GM19324 (cell line): ENCODE results near the gene TSPAN5.

Experiments used
- ATAC-seq: cut with Tn5 transposase; IDR thresholded peaks from one replicate; pipeline ENCODE4 v1.9.1; 2021; ENCODE audit warnings: mild to moderate bottlenecking, moderate library complexity; ENCODE audit not compliant: unreplicated experiment, low FRiP score

Gene TSPAN5

DNA sequence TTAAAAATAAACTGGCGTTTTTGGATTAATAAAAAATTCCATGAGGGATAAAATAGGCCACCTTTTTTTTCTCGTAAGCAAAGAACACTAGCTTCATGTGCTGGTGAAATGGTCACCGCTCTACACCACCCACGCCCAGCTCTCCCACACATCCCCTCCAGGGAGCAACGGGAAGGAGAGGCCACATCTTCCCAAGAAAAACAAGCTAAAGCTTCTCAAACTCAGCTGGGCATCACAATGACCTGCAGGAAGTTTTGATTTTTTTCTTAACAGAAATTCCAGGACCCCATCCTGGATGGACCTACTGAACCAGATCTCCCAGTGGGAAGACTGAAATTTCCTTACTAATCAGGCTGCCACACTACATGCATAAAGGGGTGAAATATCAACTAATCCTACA, 9.8 kb downstream of the TSPAN5 start:
- no peak for ATAC-seq

DNA sequence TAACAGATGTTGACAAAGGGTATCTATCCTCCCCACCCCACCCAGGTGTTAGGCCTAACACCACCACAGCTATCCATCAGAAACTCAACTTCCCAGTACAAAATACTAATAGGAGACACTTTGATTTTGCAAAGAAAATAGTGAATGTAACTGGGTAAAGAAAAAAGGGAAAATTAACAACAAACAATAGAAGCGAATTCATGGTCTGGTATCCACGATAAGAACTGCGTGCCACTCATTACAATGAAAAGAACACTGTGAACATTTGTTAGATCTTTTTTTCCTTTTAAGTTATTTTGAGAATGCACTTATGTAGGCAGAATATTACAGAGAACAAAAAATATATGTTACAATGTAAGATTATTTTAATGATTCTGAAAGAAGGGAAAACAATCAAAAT, 12.0 kb downstream of the TSPAN5 start:
- ATAC-seq = no peak

DNA sequence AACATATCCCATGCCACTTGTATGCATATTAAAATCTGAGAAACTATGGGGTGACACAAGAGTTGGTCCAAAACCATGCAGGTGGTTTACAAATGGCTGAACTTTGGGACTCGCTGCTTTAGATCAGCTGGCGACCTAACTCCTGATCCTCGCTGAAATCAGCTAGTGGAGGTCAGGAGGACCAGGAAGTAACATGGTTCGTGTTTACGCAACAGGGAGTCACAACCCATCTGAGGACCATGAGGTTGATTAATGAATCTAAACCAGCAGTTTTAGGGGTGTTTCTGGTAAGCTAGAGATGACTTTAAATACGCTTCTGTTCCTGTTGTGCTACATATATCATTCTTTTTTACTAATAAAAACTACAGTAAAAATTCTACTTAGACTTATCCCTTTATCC, 12.9 kb downstream of the TSPAN5 start:
- no peak for ATAC-seq

DNA sequence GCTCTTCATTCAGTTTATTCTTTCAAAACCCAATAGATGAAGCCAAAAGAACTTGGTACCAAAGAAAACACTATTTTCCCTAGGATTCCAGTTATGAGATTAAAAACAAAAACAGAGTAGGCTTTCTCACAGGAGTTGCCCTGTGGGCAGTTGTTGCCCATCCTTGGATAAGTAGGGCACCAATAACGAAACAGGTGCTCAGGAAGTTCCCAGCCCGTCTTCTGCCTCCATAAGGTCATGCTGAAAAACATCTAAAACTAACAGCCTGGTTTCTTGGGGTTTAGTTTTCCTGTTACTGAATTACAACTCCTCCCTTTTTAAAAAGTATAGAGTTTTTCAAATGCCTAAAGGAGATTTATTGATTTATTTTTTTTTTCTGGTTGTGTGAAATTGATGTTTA, 14.7 kb downstream of the TSPAN5 start:
- no peak for ATAC-seq

DNA sequence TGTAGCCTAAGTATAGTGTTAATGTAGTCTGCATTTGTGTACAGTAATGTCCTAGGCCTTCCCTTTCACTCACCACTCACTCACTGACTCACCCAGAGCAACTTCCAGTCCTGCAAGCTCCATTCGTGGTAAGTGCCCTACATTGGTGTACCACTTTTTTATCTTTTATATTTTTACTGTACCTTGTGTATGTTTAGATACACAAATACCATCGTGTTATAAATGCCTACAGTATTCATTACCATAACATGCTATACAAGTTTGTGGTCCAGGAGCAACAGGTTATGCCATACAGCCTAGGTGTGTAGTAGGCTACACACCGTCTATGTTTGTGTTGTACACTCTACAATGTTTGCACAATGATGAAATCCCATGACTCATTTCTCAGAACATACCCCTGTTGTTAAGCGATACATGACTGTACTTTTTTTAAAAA, 15.4 kb downstream of the TSPAN5 start:
- ATAC-seq = no peak

DNA sequence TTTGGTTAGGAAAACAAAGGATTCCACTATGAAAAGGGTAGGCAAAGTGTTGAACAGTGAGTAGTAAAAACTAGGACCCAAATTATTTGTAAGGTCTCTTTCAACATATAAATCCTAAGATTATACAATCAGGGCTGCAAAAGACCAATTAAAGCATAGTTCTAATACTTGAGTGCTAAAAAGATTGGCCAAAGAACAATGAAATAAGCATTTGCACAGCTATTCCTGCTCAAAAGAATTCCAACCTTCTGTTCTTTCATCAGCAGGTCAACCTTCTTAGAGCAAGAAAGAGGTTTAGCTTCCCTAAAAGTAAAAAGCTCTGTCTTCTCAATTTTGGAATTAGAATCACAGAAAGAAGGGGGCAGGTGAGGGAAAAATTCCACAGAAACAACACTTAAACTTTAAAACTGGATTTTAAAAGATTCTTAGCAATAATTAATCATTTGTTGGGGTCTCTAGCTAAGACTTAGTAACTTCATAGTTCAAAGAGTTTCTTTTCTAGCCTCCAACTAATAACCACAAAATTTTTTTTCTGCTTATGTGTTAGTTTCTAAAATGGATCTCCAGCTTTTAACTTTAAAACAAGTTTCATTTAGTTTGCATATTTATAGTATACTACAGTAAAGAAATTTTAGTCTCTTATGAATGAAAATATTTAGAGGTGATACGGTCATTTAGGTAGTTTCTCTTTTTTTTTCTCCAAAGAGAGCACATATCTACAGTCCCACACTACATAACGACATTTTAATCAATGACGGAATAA, 16.3 kb downstream of the TSPAN5 start:
- ATAC-seq = no peak

DNA sequence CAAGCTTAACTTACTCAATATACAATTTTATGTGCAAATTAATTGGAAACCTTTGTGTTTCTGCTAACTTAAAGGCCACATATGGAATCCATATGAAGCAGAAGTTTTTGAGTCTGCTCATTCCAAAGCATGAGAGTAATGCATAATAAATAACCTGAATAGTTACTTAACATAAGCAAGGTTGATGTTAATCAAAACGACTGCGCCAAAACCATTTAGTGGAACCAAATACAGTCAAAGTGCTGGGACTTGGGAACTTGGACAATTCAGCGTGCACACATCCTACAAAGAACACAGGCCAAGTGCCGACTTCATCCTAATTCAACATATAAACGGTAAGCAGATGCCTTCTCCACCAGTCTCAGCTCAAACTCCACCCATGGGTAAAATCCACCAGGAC, 17.0 kb downstream of the TSPAN5 start:
- ATAC-seq = no peak

DNA sequence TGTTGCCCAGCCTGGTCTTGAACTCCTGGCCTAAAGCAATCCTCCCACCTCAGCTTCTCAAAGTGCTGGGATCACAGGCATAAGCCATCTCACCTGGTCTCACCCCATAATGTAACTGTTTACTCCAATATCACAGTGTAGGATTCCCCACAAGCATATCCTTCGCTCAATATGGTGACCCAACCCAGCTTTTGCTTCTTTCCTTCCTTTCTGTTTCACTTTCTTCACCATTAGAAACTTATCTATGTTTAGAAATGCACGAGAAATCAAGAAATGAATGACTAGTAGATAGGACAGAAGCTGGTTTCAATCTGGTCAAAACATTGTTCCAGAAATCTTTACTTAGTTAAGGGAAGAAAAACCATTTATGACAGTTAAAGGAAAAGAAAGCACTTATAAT, 18.9 kb downstream of the TSPAN5 start:
- ATAC-seq = peak; percentile 69

DNA sequence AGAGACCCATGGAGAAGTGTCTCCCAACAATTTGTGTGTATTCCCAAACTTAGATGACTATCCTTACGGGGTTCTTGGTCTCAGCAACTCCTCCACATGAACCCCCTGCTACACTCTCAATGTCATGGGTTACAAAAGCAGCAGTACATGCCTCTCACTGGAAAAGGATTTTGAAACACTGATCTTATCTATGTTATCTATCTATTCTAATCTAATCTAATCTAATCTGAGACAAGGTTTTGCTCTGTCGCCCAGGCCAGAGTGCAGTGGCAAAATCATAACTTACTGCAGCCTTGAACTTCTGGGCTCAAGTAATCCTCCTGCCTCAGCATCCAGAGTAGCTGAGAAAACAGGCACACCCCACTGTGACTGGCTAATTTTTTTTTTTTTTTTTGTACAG, 19.3 kb downstream of the TSPAN5 start:
- ATAC-seq = peak; percentile 3

DNA sequence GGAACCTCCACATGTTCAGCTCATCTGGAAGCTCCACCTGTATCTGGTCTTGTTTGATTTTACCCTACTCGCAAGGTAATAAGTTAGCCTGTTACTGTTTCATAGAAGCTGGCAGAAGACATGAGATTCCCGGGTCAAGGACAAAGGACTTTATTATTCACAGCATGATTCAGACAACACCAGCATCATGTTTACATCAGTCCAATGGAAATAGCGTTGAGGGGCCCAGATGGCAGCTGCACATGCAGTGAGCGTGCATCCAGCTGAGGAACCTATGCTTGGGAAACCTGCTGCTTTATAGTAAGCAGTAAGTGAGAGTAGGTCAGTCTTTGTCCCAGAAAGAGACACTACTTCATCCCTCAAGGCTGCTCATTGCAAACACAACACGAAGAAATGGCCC, 19.8 kb downstream of the TSPAN5 start:
- no peak for ATAC-seq

DNA sequence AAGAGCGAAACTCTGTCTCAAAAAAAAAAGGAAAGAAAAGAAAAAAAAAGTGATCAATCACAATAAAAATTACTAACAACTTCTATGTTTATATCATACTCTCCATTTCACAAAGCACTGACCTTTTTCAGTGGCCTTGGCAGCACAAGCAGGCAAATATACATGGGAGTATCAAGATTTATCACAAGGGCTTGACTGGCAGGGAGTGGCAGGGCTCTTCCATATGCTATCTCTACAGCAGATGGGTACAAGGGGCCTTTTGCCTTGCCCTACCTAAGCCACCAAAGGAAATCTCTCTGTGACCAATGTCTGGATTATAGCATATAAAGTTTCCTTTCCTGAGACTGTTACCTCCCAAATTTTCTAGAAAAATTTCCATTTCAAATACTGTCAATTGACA, 24.4 kb downstream of the TSPAN5 start:
- no peak for ATAC-seq

DNA sequence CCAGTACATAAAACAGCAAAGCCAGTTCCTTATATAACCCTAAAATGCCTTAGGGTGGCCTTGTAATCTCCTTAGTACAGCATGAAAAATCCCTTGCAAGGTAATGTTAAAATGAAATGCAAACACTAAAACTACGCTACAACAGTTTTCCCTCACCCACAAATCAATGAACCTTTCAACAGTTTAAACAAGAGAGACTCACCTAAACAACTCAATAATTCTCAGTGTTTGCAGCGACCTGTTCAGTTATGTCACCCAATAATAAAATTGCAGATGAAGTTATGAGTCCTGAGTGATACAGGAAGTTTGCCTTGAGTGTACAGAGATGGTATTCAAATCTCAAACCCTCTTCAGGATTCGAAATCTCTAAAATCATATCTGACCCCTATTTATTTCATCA, 25.3 kb downstream of the TSPAN5 start:
- no peak for ATAC-seq

DNA sequence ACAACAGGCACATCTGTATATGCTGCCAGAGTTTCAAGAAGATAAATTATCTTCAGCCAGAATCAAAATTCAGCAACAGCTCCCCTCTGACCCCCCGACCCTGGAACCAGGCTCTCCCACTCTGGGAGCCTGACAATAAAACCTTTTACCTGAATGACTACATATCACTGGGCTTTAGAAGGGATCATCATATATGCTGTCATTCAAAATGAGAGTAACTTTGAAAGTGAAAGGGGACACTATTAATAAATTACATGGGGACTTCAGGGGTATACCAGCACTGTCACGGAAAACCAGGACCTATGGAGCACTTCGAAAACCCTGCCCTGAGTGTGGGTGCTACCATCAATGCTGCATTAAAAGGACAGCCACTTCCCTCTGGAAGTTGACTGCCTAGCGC, 26.2 kb downstream of the TSPAN5 start:
- no peak for ATAC-seq

DNA sequence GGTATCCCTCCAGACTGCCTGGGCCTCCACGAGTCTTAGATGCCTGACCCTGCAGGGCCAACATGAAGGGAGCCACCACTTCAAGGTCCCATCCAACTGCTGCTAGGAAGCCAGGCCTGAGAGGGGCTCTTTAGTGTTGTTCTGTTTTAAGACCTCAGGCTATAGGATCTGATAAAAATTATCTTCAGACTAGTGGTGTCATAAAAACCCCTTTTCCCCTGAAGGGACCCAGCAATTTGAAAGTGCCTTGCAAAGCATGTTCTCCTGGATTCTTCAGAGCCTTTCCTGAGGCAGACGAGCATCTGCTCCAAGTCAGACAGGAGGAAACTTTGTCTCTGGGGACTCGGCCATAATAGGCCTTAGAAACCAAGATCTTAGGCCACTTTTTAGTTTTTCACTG, 26.9 kb downstream of the TSPAN5 start:
- no peak for ATAC-seq

DNA sequence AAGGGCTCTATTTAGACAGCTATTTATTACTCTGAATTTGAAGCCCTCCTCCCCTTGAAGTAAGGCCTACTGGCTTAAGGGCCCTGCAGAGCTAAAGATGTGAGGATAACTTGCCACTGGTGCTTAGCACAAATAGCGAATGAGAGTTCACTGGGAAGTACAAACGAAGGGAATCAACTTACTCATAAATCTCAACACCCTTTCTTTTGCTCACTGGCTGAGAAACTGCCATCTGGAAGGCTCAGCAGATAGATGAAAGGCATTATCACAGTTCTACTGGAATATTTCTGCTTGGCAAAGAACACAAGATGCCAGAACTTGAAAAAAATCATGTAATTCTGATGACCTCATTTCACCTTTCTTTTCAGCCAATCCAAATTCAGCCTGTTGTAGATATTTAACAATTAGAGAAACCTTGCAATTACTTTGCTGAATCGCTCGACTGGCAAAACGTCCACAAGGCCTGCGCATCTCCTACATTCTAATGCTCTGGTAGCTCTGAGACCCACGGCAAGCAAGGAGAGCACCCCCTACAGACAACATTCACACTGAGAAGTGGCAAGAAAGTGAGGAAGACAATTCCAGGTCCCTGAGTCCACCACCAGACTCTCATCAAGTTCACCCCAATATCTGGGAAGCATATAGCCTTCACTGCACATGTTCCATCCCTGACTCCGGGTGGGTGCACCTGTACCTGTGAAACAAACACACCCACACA, 27.5 kb downstream of the TSPAN5 start:
- ATAC-seq = no peak

DNA sequence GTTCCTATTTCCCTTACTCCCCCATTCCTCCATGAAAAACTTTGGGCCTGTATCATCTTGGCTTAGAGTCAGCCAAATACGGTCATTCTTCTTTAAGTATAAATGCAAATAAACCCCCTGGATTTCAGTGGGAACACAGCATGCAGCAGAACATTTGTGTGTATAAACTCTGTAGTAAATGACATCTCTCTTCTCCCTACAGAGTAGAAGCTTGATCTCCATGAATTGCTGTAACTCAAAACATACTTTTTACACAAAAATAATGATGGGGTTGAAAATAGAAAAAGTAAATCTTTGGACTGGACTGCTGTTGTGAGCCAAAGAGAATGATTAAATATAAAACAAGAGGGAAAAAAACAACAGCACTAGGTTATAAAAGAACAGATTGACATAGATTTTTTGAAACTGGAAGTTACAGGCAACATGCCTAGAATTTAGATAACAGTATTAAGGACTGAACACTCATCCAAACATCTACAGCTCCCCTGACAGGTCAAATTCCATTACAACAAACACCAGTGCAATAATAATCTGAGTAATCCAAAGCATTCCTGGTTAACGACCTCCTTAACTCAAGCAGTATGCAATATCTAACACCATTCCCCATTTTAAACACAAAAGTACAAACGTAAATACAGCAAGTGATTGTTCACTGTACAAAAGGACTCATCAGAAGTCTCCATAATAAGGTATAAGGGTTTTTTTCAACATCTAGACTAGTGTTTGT, 30.7 kb downstream of the TSPAN5 start:
- ATAC-seq = no peak

DNA sequence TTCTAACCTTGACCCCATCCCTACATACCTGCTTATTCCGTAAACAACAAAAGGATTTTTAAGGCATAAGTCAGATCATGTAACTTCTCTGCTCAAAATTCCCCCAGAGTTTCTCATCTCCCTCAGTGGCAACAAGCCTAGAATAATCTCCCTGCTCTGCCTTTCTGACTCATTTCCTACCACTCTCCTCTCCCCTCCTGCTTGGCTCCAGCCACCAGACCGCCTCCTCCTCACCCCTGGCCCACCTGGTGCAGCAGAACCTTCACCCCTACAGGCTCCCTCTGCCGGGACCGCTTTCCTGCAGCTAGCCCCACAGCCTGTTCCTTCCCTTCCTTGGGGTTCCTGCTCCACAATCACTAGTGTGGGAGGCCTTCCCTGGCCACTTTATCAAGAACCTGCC, 32.1 kb downstream of the TSPAN5 start:
- ATAC-seq = no peak

DNA sequence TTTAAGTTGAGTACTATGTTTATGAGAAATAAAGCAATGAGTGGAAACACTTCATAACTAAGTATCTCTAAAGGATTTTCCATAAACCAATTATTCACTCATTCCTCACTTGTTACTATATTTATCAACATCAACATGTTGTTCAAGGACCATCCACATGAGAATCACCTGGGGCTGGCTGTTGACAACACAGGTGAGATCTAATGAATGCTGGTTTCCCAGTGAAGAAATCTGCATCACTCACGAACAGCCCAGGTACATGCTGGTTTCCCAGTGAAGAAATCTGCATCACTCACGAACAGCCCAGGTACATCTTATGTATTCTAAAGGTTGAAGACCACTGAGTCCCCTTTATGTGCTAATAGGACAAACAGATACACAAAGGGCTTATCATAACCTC, 32.5 kb downstream of the TSPAN5 start:
- ATAC-seq = no peak

DNA sequence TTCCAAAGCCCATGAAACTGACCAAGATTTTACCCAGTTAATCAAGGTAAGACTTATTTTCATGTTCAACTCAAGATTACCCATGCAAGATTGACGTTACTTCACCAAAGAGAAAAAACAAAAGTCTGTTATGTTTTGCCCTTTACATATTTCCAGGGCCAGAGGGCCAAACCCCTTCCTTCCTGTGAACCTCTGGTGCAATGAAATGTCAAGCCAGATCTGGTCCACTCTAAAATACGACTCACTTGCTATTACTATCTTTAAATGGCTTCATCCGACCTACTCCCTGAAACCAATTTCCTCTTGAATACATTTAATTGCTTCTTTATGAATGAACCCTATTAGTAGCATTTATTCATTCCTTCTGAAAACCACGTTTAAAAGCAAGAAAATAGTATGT, 33.0 kb downstream of the TSPAN5 start:
- no peak for ATAC-seq

DNA sequence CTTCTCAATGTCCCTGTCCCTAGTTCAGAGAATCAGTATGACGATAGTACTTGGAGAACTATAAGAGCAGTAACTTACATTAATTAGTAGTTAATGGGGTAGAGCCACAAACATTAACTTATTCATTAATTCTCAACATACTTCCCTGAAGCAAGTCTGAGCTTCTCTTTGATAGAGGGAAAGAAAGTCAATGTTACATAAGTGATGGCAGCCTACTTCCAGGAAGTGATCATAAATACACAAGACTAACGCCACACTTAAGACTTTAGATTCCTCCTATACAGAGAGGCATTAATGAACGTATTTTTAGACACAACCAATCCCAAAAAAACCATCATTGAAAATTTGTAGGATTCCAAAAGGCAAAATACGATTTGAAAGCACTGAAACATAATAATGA, 33.8 kb downstream of the TSPAN5 start:
- no peak for ATAC-seq

DNA sequence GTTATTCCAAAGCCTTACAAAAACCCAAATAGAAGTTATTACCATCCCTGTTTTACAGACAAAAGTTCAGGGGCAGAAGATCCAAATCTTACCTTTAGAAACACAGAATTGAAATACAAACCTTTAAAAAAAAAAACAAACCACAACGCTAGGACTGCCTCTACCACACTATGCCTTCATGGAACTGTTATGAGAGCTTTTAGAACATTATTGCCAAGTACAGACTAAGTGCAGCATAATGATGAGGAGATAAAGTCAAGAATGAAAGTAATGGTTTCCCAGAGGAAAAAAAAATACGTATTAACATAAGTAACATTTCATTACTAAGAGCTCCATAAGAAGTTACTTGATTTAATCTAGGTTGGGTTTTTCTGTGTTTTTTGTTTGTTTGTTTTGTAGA, 34.3 kb downstream of the TSPAN5 start:
- ATAC-seq = no peak
